DOHH2 (cell line): ENCODE measurements around the gene RGS7.

ENCODE experiments used
- EZH2phosphoT487 ChIP-seq: fragments of 200-600 bp; sonication (generic); IDR thresholded peaks from 2 replicates; pipeline ENCODE4 v1.6.1; 2017; ENCODE audit warnings: borderline replicate concordance, mild to moderate bottlenecking, antibody characterized with exemption, low read length, moderate library complexity, mixed read lengths
- TF ChIP-seq, protein P1 (sequence below): fragments of 200-600 bp; sonication (generic); IDR thresholded peaks from one replicate; pipeline ENCODE4 v1.5.1; 2014; ENCODE audit warnings: antibody characterized with exemption, mild to moderate bottlenecking, low read depth, low read length; ENCODE audit not compliant: poor library complexity, severe bottlenecking

DNA sequence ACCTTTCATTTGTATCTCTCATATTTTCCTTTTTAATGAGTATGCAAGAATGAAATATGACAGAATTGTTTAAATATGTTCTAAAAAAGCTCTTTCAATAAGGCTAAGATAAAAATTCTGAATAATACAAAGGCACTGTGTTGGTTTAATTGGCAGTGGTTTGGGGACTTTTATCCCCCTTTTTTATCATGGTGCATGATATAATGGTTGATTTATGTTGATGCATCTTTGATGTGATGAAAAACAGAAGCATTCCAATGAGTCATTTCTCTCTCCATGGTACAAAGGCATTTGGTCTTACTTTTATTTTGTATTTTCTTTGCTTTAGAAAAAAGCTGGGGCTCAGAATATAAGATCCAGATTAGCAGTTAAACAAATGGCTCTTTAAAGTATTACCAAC is 617.9 kb downstream of the RGS7 start:
- TF ChIP-seq, protein P1, sequence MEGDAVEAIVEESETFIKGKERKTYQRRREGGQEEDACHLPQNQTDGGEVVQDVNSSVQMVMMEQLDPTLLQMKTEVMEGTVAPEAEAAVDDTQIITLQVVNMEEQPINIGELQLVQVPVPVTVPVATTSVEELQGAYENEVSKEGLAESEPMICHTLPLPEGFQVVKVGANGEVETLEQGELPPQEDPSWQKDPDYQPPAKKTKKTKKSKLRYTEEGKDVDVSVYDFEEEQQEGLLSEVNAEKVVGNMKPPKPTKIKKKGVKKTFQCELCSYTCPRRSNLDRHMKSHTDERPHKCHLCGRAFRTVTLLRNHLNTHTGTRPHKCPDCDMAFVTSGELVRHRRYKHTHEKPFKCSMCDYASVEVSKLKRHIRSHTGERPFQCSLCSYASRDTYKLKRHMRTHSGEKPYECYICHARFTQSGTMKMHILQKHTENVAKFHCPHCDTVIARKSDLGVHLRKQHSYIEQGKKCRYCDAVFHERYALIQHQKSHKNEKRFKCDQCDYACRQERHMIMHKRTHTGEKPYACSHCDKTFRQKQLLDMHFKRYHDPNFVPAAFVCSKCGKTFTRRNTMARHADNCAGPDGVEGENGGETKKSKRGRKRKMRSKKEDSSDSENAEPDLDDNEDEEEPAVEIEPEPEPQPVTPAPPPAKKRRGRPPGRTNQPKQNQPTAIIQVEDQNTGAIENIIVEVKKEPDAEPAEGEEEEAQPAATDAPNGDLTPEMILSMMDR, result no peak
- TF ChIP-seq EZH2phosphoT487, result no peak
